Measurements from ENCODE around the gene CHMP2A.
A peak's percentile ranks its signal among the peaks of the same experiment; 100 is the strongest.

The CHMP2A gene

GRCh38 chr19:58538257-58539168, 16.4 kb downstream of the CHMP2A start:
- no peak for DNase-seq (ENCODE audit: low read depth)

- DNase-seq (ENCODE audit: low read depth): no peak
Measured at GRCh38 chr19:58536852-58537798, 17.8 kb downstream of the CHMP2A start.

GRCh38 chr19:58535857-58536256, 19.0 kb downstream of the CHMP2A start:
- no peak for DNase-seq (ENCODE audit: low read depth)

- DNase-seq (ENCODE audit: low read depth): no peak
Measured at GRCh38 chr19:58531034-58531840, 23.7 kb downstream of the CHMP2A start.

GRCh38 chr19:58529405-58529804, 25.5 kb downstream of the CHMP2A start:
- no peak for DNase-seq (ENCODE audit: low read depth)

- no peak for DNase-seq (ENCODE audit: low read depth)
Measured at GRCh38 chr19:58522709-58523108, 32.2 kb downstream of the CHMP2A start.

GRCh38 chr19:58521651-58522050, 33.3 kb downstream of the CHMP2A start:
- no peak for DNase-seq (ENCODE audit: low read depth)

GRCh38 chr19:58520257-58520599, 34.7 kb downstream of the CHMP2A start:
- no peak for DNase-seq (ENCODE audit: low read depth)

GRCh38 chr19:58519355-58520256, 35.3 kb downstream of the CHMP2A start, which contains the start of gene ZBTB45:
Gene ZBTB45, minus strand, starts transcription at chr19:58519810. Its CDS starts 2,137 bp downstream, at chr19:58517673.
- peak; percentile 83 for DNase-seq (ENCODE audit: low read depth)

GRCh38 chr19:58519087-58519354, 35.9 kb downstream of the CHMP2A start:
- peak; percentile 30 for DNase-seq (ENCODE audit: low read depth)

GRCh38 chr19:58518256-58519086, 36.4 kb downstream of the CHMP2A start:
- DNase-seq (ENCODE audit: low read depth): no peak

GRCh38 chr19:58516964-58517833, 37.7 kb downstream of the CHMP2A start:
- DNase-seq (ENCODE audit: low read depth): no peak

GRCh38 chr19:58516246-58516836, 38.6 kb downstream of the CHMP2A start:
- no peak for DNase-seq (ENCODE audit: low read depth)

- no peak for DNase-seq (ENCODE audit: low read depth)
Measured at GRCh38 chr19:58515259-58515658, 39.6 kb downstream of the CHMP2A start.

GRCh38 chr19:58514564-58515022, 40.3 kb downstream of the CHMP2A start:
- no peak for DNase-seq (ENCODE audit: low read depth)

GRCh38 chr19:58513694-58514563, 41.0 kb downstream of the CHMP2A start:
- peak; percentile 94 for DNase-seq (ENCODE audit: low read depth)

GRCh38 chr19:58513213-58513693, 41.7 kb downstream of the CHMP2A start:
- DNase-seq (ENCODE audit: low read depth): no peak
